ENCODE measurements around the gene SEMA4B. TPM values are rescaled to one million over a fixed set of nuclear protein-coding genes. Genes with fewer than 3 reads are reported as not detected.

The SEMA4B gene
- total RNA-seq, 4 donors from 2014 or later, result 115 to 193 (median 134) TPM

DNA sequence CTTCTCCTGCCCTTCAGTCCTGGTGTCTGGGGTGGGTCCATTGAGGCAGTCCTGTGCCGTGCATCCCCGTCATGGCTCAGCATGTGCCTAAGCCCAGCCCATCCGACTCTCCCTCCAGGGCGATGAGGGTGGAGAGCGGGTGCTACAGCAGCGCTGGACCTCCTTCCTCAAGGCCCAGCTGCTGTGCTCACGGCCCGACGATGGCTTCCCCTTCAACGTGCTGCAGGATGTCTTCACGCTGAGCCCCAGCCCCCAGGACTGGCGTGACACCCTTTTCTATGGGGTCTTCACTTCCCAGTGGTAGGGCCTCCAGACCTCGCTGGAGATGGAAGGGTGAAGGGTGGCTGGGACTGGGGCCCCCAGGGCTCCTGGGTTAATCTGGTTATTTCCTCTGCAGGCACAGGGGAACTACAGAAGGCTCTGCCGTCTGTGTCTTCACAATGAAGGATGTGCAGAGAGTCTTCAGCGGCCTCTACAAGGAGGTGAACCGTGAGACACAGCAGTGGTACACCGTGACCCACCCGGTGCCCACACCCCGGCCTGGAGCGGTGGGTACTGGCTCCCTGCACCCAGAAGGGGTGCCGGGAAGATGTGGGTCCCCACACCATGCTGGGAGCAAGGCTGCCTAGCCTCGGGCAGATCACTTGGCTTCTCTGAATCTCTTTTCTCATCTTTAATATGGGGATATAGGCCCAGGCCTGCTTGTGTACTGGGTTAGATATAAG is 22.5 kb downstream of the SEMA4B start:
- intact Hi-C loops (cut with DNase I; ENCODE audit: low total_unique reads), result loop anchor here (10.0 kb wide), 1 partner anchor 469 kb away; the partner anchor contains the start of gene MESP1

GRCh38 chr15:90225047-90225446 is 23.9 kb downstream of the SEMA4B start:
- Histone ChIP-seq H3K36me3 (peaks cover 0 to 62% (median 12%) of the 10 kb centered on the region in 4 donors), H3K9me3 (no peaks in the 10 kb centered on the region), H3K27ac (no peak overlapping the region), H3K4me3 (no peak overlapping the region), H3K4me1 (peaks cover 7 to 17% (median 11%) of the 10 kb centered on the region in 4 donors), H3K27me3 (no peaks in the 10 kb centered on the region)
- intact Hi-C loops (cut with DNase I; ENCODE audit: low total_unique reads), result loop anchor here (10.0 kb wide), 1 partner anchor 470 kb away; the partner anchor contains the start of gene MESP1
- no peak for TF ChIP-seq CTCF (IDR thresholded peaks at IDR 0.05)
- no peak for TF ChIP-seq POLR2AphosphoS5 (IDR thresholded peaks at IDR 0.05)
- TF ChIP-seq POLR2A (IDR thresholded peaks at IDR 0.05), result no peak
- in situ Hi-C loops (cut with MboI; ENCODE audit: low pct_ligation_motif_present in 1 of 4, low pct_unique_long_range_greater_than_20kb in 1 of 4, low sequenced_read_pairs in 3 of 4), result no loop called here
- DNase-seq, result no peak
- WGBS, 2 donors (ENCODE audit: low coverage in 1 of 2), result 84% methylated on average over 17 of the region's 17 CpGs; no CpG with 5 or more reads in 1 of the 2 donors

More for the DNA sequence above, 22.5 kb downstream of the SEMA4B start:
- Histone ChIP-seq H3K27ac (no peak overlapping the region), H3K4me1 (peaks cover 3 to 14% (median 6%) of the 10 kb centered on the region in 4 donors), H3K9me3 (no peaks in the 10 kb centered on the region), H3K27me3 (no peaks in the 10 kb centered on the region), H3K36me3 (peaks cover 0 to 57% (median 12%) of the 10 kb centered on the region in 4 donors), H3K4me3 (no peak overlapping the region)
- TF ChIP-seq EP300 (IDR thresholded peaks at IDR 0.05; ENCODE audit: low read depth) (no peak), POLR2AphosphoS5 (IDR thresholded peaks at IDR 0.05) (no peak), POLR2A (IDR thresholded peaks at IDR 0.05) (no peak), CTCF (IDR thresholded peaks at IDR 0.05) (no peak)
- in situ Hi-C loops (cut with MboI; ENCODE audit: low pct_ligation_motif_present in 1 of 4, low pct_unique_long_range_greater_than_20kb in 1 of 4, low sequenced_read_pairs in 3 of 4), result loop anchor here in 1 of 4 donors (5.0 kb wide), 1 partner anchor 71 kb away; no protein-coding TSS in a partner anchor
- 94% methylated on average over 21 of the region's 22 CpGs; no CpG with 5 or more reads in 1 of the 2 donors for WGBS, 2 donors (ENCODE audit: low coverage in 1 of 2)
- no peak for DNase-seq

- Histone ChIP-seq H3K36me3 (peaks cover 0 to 62% (median 13%) of the 10 kb centered on the region in 4 donors), H3K4me1 (peaks cover 11 to 24% (median 17%) of the 10 kb centered on the region in 4 donors), H3K4me3 (no peak overlapping the region), H3K27me3 (no peaks in the 10 kb centered on the region), H3K9me3 (no peaks in the 10 kb centered on the region), H3K27ac (no peak overlapping the region)
- WGBS, 2 donors (ENCODE audit: low coverage in 1 of 2), result 68 to 89% methylated on average over 3 to 15 of the region's 18 CpGs
- no peak for DNase-seq
- TF ChIP-seq EP300 (IDR thresholded peaks at IDR 0.05; ENCODE audit: low read depth) (no peak), CTCF (IDR thresholded peaks at IDR 0.05) (no peak), POLR2A (IDR thresholded peaks at IDR 0.05) (no peak), POLR2AphosphoS5 (IDR thresholded peaks at IDR 0.05) (no peak)
- intact Hi-C loops (cut with DNase I; ENCODE audit: low total_unique reads) (loop anchor here (10.0 kb wide), 1 partner anchor 471 kb away; the partner anchor contains the start of gene MESP1), in situ Hi-C loops (cut with MboI; ENCODE audit: low pct_ligation_motif_present in 1 of 4, low pct_unique_long_range_greater_than_20kb in 1 of 4, low sequenced_read_pairs in 3 of 4) (no loop called here)
Observed at GRCh38 chr15:90225504-90226234, 24.5 kb downstream of the SEMA4B start.

DNA sequence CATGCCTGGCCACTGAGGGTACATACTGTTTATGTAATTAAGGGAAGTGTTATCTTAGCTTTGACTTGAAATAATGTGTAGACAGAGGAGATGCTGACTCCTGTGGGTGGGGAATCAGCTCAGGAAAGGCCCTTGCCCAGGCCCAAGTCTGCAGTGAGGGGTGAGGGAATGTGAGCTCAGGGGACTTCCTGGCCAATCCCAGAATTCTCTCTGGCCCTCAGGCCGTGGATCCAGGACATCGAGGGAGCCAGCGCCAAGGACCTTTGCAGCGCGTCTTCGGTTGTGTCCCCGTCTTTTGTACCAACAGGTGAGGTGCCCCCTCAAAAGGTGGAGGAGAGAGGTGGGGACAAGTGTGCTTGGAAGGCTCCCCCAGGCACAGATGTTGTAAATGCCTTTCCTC is 26.2 kb downstream of the SEMA4B start:
- peaks cover 0 to 61% (median 15%) of the 10 kb centered on the region in 4 donors for H3K36me3 ChIP-seq
- no peaks in the 10 kb centered on the region for H3K9me3 ChIP-seq
- 88% methylated on average over 7 of the region's 7 CpGs; no CpG with 5 or more reads in 1 of the 2 donors for WGBS, 2 donors (ENCODE audit: low coverage in 1 of 2)
- in situ Hi-C loops (cut with MboI; ENCODE audit: low pct_ligation_motif_present in 1 of 4, low pct_unique_long_range_greater_than_20kb in 1 of 4, low sequenced_read_pairs in 3 of 4), result no loop called here
- intact Hi-C loops (cut with DNase I; ENCODE audit: low total_unique reads), result loop anchor here (10.0 kb wide), 1 partner anchor 473 kb away; the partner anchor contains the start of gene MESP1
- DNase-seq, result no peak
- no peak overlapping the region for H3K27ac ChIP-seq
- H3K4me1 ChIP-seq, result peaks cover 21 to 36% (median 29%) of the 10 kb centered on the region in 4 donors
- H3K4me3 ChIP-seq, result no peak overlapping the region
- no peaks in the 10 kb centered on the region for H3K27me3 ChIP-seq
- TF ChIP-seq POLR2A (IDR thresholded peaks at IDR 0.05), result no peak
- TF ChIP-seq CTCF (IDR thresholded peaks at IDR 0.05), result no peak
- no peak for TF ChIP-seq POLR2AphosphoS5 (IDR thresholded peaks at IDR 0.05)
- TF ChIP-seq EP300 (IDR thresholded peaks at IDR 0.05; ENCODE audit: low read depth), result no peak

Measured in transverse colon (tissue), 4 donors.